ENCODE measurements around the gene NIN. TPM values are rescaled to one million over a fixed set of nuclear protein-coding genes. Genes with fewer than 3 reads are reported as not detected.

The NIN gene
- total RNA-seq, 1 donor from 2014 or later, result 33.2 TPM

DNA sequence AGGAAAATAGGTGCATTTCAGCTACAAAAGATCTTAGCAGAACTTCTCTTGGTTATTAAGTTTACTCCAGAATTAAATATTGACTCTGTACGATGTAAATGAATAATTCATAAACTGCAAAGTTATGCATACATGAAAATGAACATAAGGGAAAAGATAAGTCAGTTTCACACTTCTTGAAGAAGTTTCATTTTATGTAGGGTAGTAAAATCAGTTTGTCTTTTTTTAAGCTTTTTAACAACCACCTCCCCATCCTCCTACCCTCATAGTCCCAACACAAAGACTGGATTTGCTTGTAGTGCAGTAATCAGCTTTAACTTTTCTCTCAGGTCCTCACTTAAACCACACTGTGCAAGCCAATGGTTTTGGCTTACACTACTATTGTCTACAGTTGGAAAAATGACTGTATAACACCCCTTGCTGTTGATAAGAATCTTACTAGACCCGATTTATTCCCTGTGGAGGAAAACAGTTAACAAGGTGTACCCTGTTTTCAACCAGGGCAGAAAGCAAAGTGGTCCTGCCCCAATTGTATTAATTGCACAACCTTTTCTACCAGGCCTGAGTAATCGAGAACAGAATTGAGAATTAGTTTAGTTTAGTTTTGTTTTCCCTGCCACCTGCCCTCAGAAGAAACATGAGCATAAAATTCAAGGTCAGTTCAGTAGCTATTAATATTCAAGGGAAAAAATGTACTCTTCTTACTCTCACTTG is 44.1 kb downstream of the NIN start:
- Mint-ChIP-seq H3K4me1 (peaks cover 12% of the 10 kb centered on the region), H3K36me3 (peaks cover 6% of the 10 kb centered on the region), H3K27me3 (ENCODE audit: low read depth) (no peaks in the 10 kb centered on the region), H3K9me3 (no peaks in the 10 kb centered on the region), H3K4me3 (no peak overlapping the region), H3K27ac (no peak overlapping the region)
- no peak for DNase-seq (ENCODE audit: low spot score in 2 of 2, unreplicated experiment in 2 of 2)
- TF ChIP-seq, protein P1, sequence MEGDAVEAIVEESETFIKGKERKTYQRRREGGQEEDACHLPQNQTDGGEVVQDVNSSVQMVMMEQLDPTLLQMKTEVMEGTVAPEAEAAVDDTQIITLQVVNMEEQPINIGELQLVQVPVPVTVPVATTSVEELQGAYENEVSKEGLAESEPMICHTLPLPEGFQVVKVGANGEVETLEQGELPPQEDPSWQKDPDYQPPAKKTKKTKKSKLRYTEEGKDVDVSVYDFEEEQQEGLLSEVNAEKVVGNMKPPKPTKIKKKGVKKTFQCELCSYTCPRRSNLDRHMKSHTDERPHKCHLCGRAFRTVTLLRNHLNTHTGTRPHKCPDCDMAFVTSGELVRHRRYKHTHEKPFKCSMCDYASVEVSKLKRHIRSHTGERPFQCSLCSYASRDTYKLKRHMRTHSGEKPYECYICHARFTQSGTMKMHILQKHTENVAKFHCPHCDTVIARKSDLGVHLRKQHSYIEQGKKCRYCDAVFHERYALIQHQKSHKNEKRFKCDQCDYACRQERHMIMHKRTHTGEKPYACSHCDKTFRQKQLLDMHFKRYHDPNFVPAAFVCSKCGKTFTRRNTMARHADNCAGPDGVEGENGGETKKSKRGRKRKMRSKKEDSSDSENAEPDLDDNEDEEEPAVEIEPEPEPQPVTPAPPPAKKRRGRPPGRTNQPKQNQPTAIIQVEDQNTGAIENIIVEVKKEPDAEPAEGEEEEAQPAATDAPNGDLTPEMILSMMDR (IDR thresholded peaks at IDR 0.05; ENCODE audit: unreplicated experiment), result no peak

DNA sequence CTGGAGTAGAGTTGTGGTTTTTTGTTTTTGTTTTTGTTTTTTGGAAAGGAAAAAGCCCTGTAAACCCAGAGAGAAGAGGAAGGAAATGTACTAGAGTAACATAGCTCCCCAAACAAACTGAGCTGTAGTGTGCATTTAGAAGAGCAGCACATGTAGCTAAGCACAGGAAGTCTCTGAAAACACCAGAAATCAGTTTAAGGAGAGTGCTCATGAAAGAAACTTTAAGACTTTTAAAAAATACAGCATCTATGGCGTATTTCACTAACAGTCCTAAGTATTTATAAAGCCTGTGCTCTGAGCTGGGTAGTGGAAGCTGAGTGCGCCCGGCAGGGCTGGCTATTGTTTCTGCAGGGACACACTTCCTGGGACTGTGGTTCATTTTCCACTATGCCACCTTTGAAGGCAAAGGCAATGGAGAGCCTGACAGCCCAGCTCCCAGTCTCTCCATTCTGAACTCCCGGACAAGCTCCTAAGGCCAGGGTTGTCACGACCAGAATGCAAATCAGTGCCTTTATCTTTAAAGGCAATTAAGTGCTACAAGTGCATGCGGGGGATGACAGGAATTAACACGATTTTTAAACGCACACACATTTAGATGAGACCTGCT is 45.4 kb downstream of the NIN start:
- no peak overlapping the region for H3K4me3 Mint-ChIP-seq
- peaks cover 6% of the 10 kb centered on the region for H3K36me3 Mint-ChIP-seq
- no peak for DNase-seq (ENCODE audit: low spot score in 2 of 2, unreplicated experiment in 2 of 2)
- TF ChIP-seq, protein P1 (IDR thresholded peaks at IDR 0.05; ENCODE audit: unreplicated experiment), result no peak
- peaks cover 10% of the 10 kb centered on the region for H3K4me1 Mint-ChIP-seq
- no peaks in the 10 kb centered on the region for H3K9me3 Mint-ChIP-seq
- H3K27ac Mint-ChIP-seq, result no peak overlapping the region
- H3K27me3 Mint-ChIP-seq (ENCODE audit: low read depth), result no peaks in the 10 kb centered on the region

DNA sequence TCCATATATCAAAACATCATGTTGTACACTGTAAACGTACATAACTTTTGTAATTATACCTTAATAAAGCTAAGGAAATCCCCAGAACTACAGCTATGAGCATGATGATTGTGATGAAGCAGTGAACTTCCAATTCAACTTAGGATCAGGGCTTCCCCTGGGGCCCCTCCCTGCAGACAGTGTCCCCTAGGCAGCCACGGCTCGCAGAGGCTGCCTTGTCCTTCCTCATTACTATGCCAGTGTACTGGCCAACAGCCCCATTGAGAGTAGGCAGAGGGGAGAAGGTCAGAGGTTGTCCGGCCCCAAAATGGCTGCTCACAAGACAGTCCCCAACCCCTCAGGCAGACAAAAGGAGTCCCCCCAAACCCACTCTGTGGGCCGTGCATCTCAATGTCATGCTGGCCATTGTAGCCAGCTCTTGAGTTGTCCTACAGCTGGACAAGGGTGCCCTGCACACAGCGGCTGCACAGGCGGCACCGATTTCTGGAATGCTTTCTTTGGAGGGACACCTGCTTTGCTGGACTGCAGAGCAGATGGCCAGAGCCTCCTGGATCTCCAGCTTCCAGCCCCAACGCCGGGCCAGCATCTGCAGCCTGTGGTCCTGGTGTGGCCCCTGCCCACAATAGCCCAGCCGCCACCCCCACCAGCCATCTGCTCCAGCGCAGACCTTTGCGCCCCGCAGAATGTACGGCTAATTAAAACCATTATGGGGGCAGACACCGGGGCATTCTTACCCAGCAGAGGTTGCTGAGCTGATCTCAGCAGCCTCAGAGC is 46.1 kb downstream of the NIN start:
- H3K27ac Mint-ChIP-seq, result no peak overlapping the region
- no peak overlapping the region for H3K4me3 Mint-ChIP-seq
- peaks cover 8% of the 10 kb centered on the region for H3K4me1 Mint-ChIP-seq
- TF ChIP-seq, protein P1 (IDR thresholded peaks at IDR 0.05; ENCODE audit: unreplicated experiment), result no peak
- DNase-seq (ENCODE audit: low spot score in 2 of 2, unreplicated experiment in 2 of 2), result no peak
- no peaks in the 10 kb centered on the region for H3K27me3 Mint-ChIP-seq (ENCODE audit: low read depth)
- H3K9me3 Mint-ChIP-seq, result no peaks in the 10 kb centered on the region
- H3K36me3 Mint-ChIP-seq, result peaks cover 6% of the 10 kb centered on the region

DNA sequence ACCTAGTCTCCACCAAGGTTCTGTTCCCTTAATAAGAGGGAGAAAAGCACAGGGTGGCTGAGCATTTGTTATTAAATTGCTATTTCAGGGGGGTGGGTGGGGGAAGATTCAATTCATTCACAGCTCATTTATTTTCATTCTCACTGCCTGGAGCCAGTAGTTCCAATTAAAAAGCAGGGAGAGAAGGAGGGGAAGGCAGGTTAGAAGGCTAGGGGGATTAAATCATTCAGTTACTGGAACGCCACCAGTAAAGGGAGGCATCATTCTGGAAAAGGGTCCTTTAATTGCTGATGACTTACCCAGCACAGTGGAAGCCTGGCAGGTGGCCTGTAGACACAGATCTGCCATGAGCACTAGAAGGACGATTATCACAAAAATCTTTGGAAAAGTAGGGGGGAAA is 47.4 kb downstream of the NIN start:
- Mint-ChIP-seq H3K27ac (no peak overlapping the region), H3K4me3 (no peak overlapping the region), H3K4me1 (peaks cover 8% of the 10 kb centered on the region), H3K36me3 (no peaks in the 10 kb centered on the region), H3K27me3 (ENCODE audit: low read depth) (no peaks in the 10 kb centered on the region), H3K9me3 (no peaks in the 10 kb centered on the region)
- TF ChIP-seq, protein P1 (IDR thresholded peaks at IDR 0.05; ENCODE audit: unreplicated experiment), result no peak
- no peak for DNase-seq (ENCODE audit: low spot score in 2 of 2, unreplicated experiment in 2 of 2)

DNA sequence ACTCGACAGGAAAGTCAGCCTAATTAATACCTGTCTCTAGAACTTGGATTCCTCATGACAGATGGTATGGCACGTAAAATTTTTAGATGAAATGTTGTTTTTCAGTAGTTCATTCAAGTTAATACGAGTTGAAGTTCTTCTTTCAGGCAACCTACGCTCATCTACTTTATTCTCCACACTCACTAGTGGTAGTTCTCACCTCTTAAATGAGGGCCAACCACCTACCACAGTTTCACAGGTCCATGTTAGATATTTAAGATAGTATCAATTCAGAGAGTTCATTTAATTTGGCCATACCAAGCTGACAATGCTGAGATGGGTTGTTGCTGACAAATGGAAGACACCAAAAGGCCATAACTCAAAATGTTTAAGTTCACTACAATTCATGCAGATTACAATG is 50.6 kb downstream of the NIN start:
- TF ChIP-seq, protein P1 (IDR thresholded peaks at IDR 0.05; ENCODE audit: unreplicated experiment), result no peak
- no peaks in the 10 kb centered on the region for H3K9me3 Mint-ChIP-seq
- H3K4me1 Mint-ChIP-seq, result peaks cover 10% of the 10 kb centered on the region
- no peak overlapping the region for H3K4me3 Mint-ChIP-seq
- no peaks in the 10 kb centered on the region for H3K36me3 Mint-ChIP-seq
- no peak overlapping the region for H3K27ac Mint-ChIP-seq
- DNase-seq (ENCODE audit: low spot score in 2 of 2, unreplicated experiment in 2 of 2), result no peak
- no peaks in the 10 kb centered on the region for H3K27me3 Mint-ChIP-seq (ENCODE audit: low read depth)

All from mesothelial cell of epicardium (in vitro differentiated cells).